HepG2 (cell line): ENCODE measurements around the gene BRIP1. TPM values are rescaled to one million over a fixed set of nuclear protein-coding genes. Genes with fewer than 3 reads are reported as not detected.

Source experiments
- ATAC-seq: fragments of 200-7000 bp; cut with Tn5 transposase; 3 replicates; pipeline ENCODE4 v1.9.1; 2020; ENCODE audit warnings: mild to moderate bottlenecking, moderate library complexity
- BruUV-seq: library from RNA; stranded (reverse); fragments of 400-500 nt; replicated peaks from 2 replicates; lab custom pipeline; 2021; lab: Mats Ljungman, UMichigan
- CTCF ChIA-PET: fragments of 300-600 bp; formaldehyde crosslinking; extraction: SDS; loops from one replicate; lab custom pipeline; 2021; ENCODE audit warnings: low total read pairs, inconsistent platforms, low intra/inter-chr PET ratio; lab: Yijun Ruan, JAX
- POLR2A ChIA-PET: fragments of 350-600 bp; sonication (Branson Sonifier 250); formaldehyde crosslinking; loops from one replicate; lab custom pipeline; 2020; ENCODE audit warnings: antibody characterized with exemption, inconsistent platforms; lab: Yijun Ruan, JAX
- DNase-seq: peaks from one replicate; pipeline ENCODE4 v3.0.0-alpha.2; 2015; ENCODE audit warnings: low spot score
- FAIRE-seq: peaks from 3 replicates; lab custom pipeline; 2011; peaks lifted over from hg19 to GRCh38; lab: Jason Lieb, UNC
- H2AFZ ChIP-seq: one replicate; pipeline ENCODE4 v1.6.1; 2011; ENCODE audit warnings: low read length, inconsistent platforms
- H3K27ac ChIP-seq: fragments of 300-600 bp; 3 replicates; pipeline ENCODE4 v1.8.0; 2011; ENCODE audit warnings: mixed run types, mild to moderate bottlenecking, mixed read lengths, low read length, inconsistent platforms; ENCODE audit not compliant: insufficient read depth; ENCODE audit errors: extremely low read length
- H3K27me3 ChIP-seq, 2 experiments: fragments of 200-600 bp in 1 of 2; 2 replicates in 1 of 2; 3 replicates in 1 of 2; pipeline versions ENCODE4 v1.6.0 to v1.8.0; 2011; ENCODE audit warnings: low read length in 2 of 2, mild to moderate bottlenecking in 2 of 2, moderate library complexity in 2 of 2, inconsistent platforms in 1 of 2; ENCODE audit not compliant: insufficient read depth in 2 of 2, control insufficient read depth in 1 of 2
- H3K36me3 ChIP-seq, 2 experiments: fragments of 200-600 bp in 1 of 2; replicated peaks in 1 of 2; 2 replicates in 1 of 2; 3 replicates in 1 of 2; pipeline versions ENCODE4 v1.5.1 to v1.8.0; 2011; ENCODE audit warnings: low read length in 2 of 2, inconsistent platforms in 1 of 2; ENCODE audit not compliant: insufficient read depth in 2 of 2, control insufficient read depth in 1 of 2
- H3K4me1 ChIP-seq: 2 replicates; pipeline ENCODE4 v1.5.1; 2012; ENCODE audit warnings: low read length, inconsistent platforms; ENCODE audit not compliant: insufficient read depth
- H3K4me2 ChIP-seq: 2 replicates; pipeline ENCODE4 v1.6.0; 2011; ENCODE audit warnings: low read depth, low read length, inconsistent platforms
- H3K4me3 ChIP-seq, 3 experiments: fragments of 200-600 bp in 1 of 3; sonication (generic), shearing (Covaris generic) in 1 of 3; replicated peaks in 1 of 3; 2 replicates each; pipeline ENCODE4 v1.5.1; 2011 to 2016; ENCODE audit warnings: low read length in 3 of 3, inconsistent platforms in 2 of 3, low read depth in 2 of 3, mild to moderate bottlenecking in 2 of 3, control low read depth in 1 of 3, mixed read lengths in 1 of 3; ENCODE audit not compliant: insufficient read depth in 1 of 3
- H3K79me2 ChIP-seq: one replicate; pipeline ENCODE4 v1.6.1; 2011; ENCODE audit warnings: low read length, inconsistent platforms; ENCODE audit not compliant: insufficient read depth
- H3K9ac ChIP-seq: 2 replicates; pipeline ENCODE4 v1.6.0; 2011; ENCODE audit warnings: mild to moderate bottlenecking, low read depth, low read length, inconsistent platforms; ENCODE audit not compliant: insufficient read depth
- H3K9me3 ChIP-seq: 2 replicates; pipeline ENCODE4 v1.5.1; 2012; ENCODE audit warnings: mild to moderate bottlenecking, low read length
- H4K20me1 ChIP-seq: 2 replicates; pipeline ENCODE4 v1.6.0; 2011; ENCODE audit warnings: inconsistent platforms, mild to moderate bottlenecking, low read length, moderate library complexity; ENCODE audit not compliant: insufficient read depth
- GFI1 ChIP-seq: sonication (generic); formaldehyde crosslinking; IDR thresholded peaks from 2 replicates; pipeline ENCODE4 v1.5.0; 2020; ENCODE audit warnings: missing genetic modification reagents, mild to moderate bottlenecking, borderline replicate concordance
- NFYC ChIP-seq: IDR thresholded peaks from 2 replicates; pipeline ENCODE4 v1.6.1; 2016; ENCODE audit warnings: missing genetic modification reagents, missing compliant biosample characterization
- ZNF615 ChIP-seq: sonication (generic); formaldehyde crosslinking; IDR thresholded peaks from 2 replicates; pipeline ENCODE4 v1.5.0; 2020; ENCODE audit warnings: mild to moderate bottlenecking, missing genetic modification reagents, borderline replicate concordance
- WGBS: methylation state at CpG from one replicate; pipeline ENCODE4 v1.1.6; 2017; ENCODE audit warnings: low lambda C conversion rate; 5-methylcytosine and 5-hydroxymethylcytosine counted together
- in situ Hi-C: cut with HindIII; loops from 2 replicates; pipeline ENCODE4 v1.10.0; 2017; ENCODE audit warnings: low pct_unique_long_range_greater_than_20kb; ENCODE audit not compliant: extremely low pct_ligation_motif_present
- intact Hi-C: fragments of 100-400 bp; cut with micrococcal nuclease; formaldehyde crosslinking; loops from one replicate; pipeline ENCODE4 v1.10.0; 2022; ENCODE audit not compliant: unreplicated experiment
- polyA plus RNA-seq, 8 experiments: library from polyadenylated mRNA; depleted of rRNA in 3 of 8; stranded (reverse) in 7 of 8; unstranded in 1 of 8; fragments of >200 nt; fragmentation: Illumina TruSeq in 4 of 8; extraction: Trizol in 4 of 8; gene quantifications; 2 replicates each; pipeline versions ENCODE4 v1.2.1 to v1.2.3, GENCODE V29; 2011 to 2016; ENCODE audit warnings: low read depth in 4 of 8, missing spikeins in 1 of 8, mixed read lengths in 1 of 8; ENCODE audit not compliant: insufficient read depth in 1 of 8
- total RNA-seq, 5 experiments: library from RNA; depleted of rRNA; stranded (reverse); fragments of >200 nt; fragmentation: Illumina TruSeq; extraction: Trizol; gene quantifications; 2 replicates each; pipeline ENCODE4 v1.2.3, GENCODE V29; 2016; ENCODE audit warnings: low read depth in 1 of 5
- TF ChIP-seq, protein P1 (sequence below): sonication (generic); formaldehyde crosslinking; IDR thresholded peaks from 2 replicates; pipeline ENCODE4 v1.8.1; 2022; ENCODE audit warnings: low read depth, mild to moderate bottlenecking, missing genetic modification reagents
- TF ChIP-seq, protein P2 (sequence below), 2 experiments: sonication (generic) in 1 of 2; formaldehyde crosslinking in 1 of 2; IDR thresholded peaks; 2 replicates each; pipeline versions ENCODE4 v1.5.1 to v1.6.1; 2011 to 2020; ENCODE audit warnings: borderline replicate concordance in 1 of 2, low read depth in 1 of 2, low read length in 1 of 2, mild to moderate bottlenecking in 1 of 2, missing genetic modification reagents in 1 of 2, moderate library complexity in 1 of 2

Gene BRIP1
- total and polyA plus RNA-seq, 2 of the 13 experiments (the other 11 are each of a cell fraction or from before 2014, with no cell fraction given): 3.8 to 27.7 TPM

DNA sequence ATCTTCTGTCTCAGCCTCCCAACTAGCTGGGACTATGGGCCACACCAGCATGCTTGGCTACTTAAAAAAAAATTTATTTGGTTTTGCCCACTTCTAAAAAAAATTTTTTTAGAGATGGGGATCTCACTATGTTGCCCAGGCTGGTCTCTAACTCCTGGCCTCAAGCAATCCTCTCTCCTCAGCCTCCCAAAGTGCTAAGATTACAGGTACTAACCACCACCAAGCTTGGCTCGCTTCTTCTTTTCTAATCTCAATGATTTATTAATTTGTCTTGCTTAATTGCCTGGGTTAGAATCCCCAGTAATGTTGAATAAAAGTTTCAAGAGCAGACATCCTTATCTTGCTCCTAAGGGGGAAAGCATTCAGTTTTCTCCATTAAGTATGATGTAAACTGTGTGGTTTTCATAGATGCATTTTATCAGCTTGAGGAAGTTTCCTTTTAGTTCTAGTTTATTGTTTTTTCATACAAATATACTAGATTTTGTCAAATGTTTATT lies 206.6 kb downstream of the BRIP1 start:
- DNase-seq (no peak), ATAC-seq (no peak)
- Histone ChIP-seq H3K79me2 (no peaks in the 10 kb centered on the region), H3K4me3 (no peak overlapping the region), H3K4me2 (no peak overlapping the region), H3K4me1 (no peaks in the 10 kb centered on the region), H3K27me3 (no peaks in the 10 kb centered on the region), H3K9ac (no peak overlapping the region)
- in situ Hi-C loops: no loop called here
- TF ChIP-seq, protein P1, sequence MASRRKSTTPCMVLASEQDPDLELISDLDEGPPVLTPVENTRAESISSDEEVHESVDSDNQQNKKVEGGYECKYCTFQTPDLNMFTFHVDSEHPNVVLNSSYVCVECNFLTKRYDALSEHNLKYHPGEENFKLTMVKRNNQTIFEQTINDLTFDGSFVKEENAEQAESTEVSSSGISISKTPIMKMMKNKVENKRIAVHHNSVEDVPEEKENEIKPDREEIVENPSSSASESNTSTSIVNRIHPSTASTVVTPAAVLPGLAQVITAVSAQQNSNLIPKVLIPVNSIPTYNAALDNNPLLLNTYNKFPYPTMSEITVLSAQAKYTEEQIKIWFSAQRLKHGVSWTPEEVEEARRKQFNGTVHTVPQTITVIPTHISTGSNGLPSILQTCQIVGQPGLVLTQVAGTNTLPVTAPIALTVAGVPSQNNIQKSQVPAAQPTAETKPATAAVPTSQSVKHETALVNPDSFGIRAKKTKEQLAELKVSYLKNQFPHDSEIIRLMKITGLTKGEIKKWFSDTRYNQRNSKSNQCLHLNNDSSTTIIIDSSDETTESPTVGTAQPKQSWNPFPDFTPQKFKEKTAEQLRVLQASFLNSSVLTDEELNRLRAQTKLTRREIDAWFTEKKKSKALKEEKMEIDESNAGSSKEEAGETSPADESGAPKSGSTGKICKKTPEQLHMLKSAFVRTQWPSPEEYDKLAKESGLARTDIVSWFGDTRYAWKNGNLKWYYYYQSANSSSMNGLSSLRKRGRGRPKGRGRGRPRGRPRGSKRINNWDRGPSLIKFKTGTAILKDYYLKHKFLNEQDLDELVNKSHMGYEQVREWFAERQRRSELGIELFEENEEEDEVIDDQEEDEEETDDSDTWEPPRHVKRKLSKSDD (CRISPR knock-in tag): no peak
- TF ChIP-seq, protein P2, sequence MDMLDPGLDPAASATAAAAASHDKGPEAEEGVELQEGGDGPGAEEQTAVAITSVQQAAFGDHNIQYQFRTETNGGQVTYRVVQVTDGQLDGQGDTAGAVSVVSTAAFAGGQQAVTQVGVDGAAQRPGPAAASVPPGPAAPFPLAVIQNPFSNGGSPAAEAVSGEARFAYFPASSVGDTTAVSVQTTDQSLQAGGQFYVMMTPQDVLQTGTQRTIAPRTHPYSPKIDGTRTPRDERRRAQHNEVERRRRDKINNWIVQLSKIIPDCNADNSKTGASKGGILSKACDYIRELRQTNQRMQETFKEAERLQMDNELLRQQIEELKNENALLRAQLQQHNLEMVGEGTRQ (IDR thresholded peaks at IDR 0.05; ENCODE audit: low read depth, low read length): no peak
- TF ChIP-seq, protein P2 (CRISPR knock-in tag; IDR thresholded peaks at IDR 0.05; ENCODE audit: borderline replicate concordance): no peak
- TF ChIP-seq GFI1 (CRISPR knock-in tag): no peak
- no peak for TF ChIP-seq ZNF615
- no peak for TF ChIP-seq NFYC
- TF ChIP-seq, all 625 proteins: peak for 0
- Histone ChIP-seq H3K9me3 (no peaks in the 10 kb centered on the region), H4K20me1 (no peaks in the 10 kb centered on the region), H3K27ac (no peak overlapping the region), H2AFZ (no peak overlapping the region), H3K36me3 (no peaks in the 10 kb centered on the region)
- no peak for FAIRE-seq
- CTCF ChIA-PET: no interaction called here
- intact Hi-C loops: no loop called here
- POLR2A ChIA-PET: no interaction called here
- no TSS peak for BruUV-seq
- WGBS: 22% methylated on average over 1 of the region's 1 CpG
